H9 (cell line): ENCODE measurements around the gene RAB29. TPM values are rescaled to one million over a fixed set of nuclear protein-coding genes. Genes with fewer than 3 reads are reported as not detected.

Experiments
- DNase-seq: peaks from one replicate; pipeline ENCODE4 v3.0.0-alpha.2; 2017
- H2AFZ ChIP-seq: one replicate; pipeline ENCODE4 v1.6.1; 2013; ENCODE audit warnings: mild to moderate bottlenecking, low read length, control low read depth, moderate library complexity
- H2AK5ac ChIP-seq: 2 replicates; pipeline ENCODE4 v1.6.1; 2013; ENCODE audit warnings: low read length, control low read depth, mixed read lengths; ENCODE audit not compliant: insufficient read length
- H2BK120ac ChIP-seq: one replicate; pipeline ENCODE4 v1.6.1; 2013; ENCODE audit warnings: low read depth, mild to moderate bottlenecking, low read length, control low read depth, inconsistent platforms; ENCODE audit not compliant: poor library complexity, severe bottlenecking
- H2BK12ac ChIP-seq: 2 replicates; pipeline ENCODE4 v1.6.1; 2013; ENCODE audit warnings: low read length, control low read depth, mixed read lengths, low read depth; ENCODE audit not compliant: insufficient read length
- H2BK15ac ChIP-seq: 2 replicates; pipeline ENCODE4 v1.6.1; 2013; ENCODE audit warnings: low read depth, low read length, control low read depth
- H2BK20ac ChIP-seq: one replicate; pipeline ENCODE4 v1.6.1; 2013; ENCODE audit warnings: low read depth, mild to moderate bottlenecking, low read length, control low read depth, inconsistent platforms; ENCODE audit not compliant: poor library complexity, severe bottlenecking
- H2BK5ac ChIP-seq: 2 replicates; pipeline ENCODE4 v1.6.1; 2013; ENCODE audit warnings: low read length, control low read depth, mixed read lengths; ENCODE audit not compliant: insufficient read length
- H3K14ac ChIP-seq: 2 replicates; pipeline ENCODE4 v1.6.1; 2013; ENCODE audit warnings: low read length, control low read depth; ENCODE audit not compliant: insufficient read depth
- H3K18ac ChIP-seq: 2 replicates; pipeline ENCODE4 v1.6.1; 2013; ENCODE audit warnings: low read depth, mild to moderate bottlenecking, mixed read lengths, low read length, control low read depth; ENCODE audit not compliant: insufficient read length
- H3K23ac ChIP-seq: 2 replicates; pipeline ENCODE4 v1.6.1; 2013; ENCODE audit warnings: low read length, control low read depth, mixed read lengths, low read depth; ENCODE audit not compliant: insufficient read length
- H3K23me2 ChIP-seq: 2 replicates; pipeline ENCODE4 v1.6.1; 2013; ENCODE audit warnings: low read depth, mild to moderate bottlenecking, mixed read lengths, low read length, control low read depth; ENCODE audit not compliant: insufficient read length, poor library complexity, severe bottlenecking
- H3K27ac ChIP-seq: 2 replicates; pipeline ENCODE4 v1.5.1; 2013; ENCODE audit warnings: low read length, control low read depth, mixed read lengths, low read depth; ENCODE audit not compliant: insufficient read length
- H3K27me3 ChIP-seq: 2 replicates; pipeline ENCODE4 v1.6.1; 2013; ENCODE audit warnings: low read length, control low read depth, inconsistent platforms; ENCODE audit not compliant: insufficient read depth
- H3K4ac ChIP-seq: 2 replicates; pipeline ENCODE4 v1.6.1; 2013; ENCODE audit warnings: low read depth, mild to moderate bottlenecking, control low read depth, inconsistent platforms, low read length, moderate library complexity
- H3K4me1 ChIP-seq: 2 replicates; pipeline ENCODE4 v1.6.1; 2013; ENCODE audit warnings: low read length, control low read depth, inconsistent platforms; ENCODE audit not compliant: insufficient read depth
- H3K4me2 ChIP-seq: 2 replicates; pipeline ENCODE4 v1.6.1; 2013; ENCODE audit warnings: low read length, control low read depth, mixed read lengths; ENCODE audit not compliant: insufficient read length, insufficient read depth
- H3K56ac ChIP-seq: 2 replicates; pipeline ENCODE4 v1.6.1; 2013; ENCODE audit warnings: low read depth, mild to moderate bottlenecking, mixed read lengths, low read length, control low read depth; ENCODE audit not compliant: insufficient read length
- H3K79me1 ChIP-seq: 2 replicates; pipeline ENCODE4 v1.6.1; 2013; ENCODE audit warnings: low read depth, mild to moderate bottlenecking, moderate library complexity, low read length, control low read depth, inconsistent platforms; ENCODE audit not compliant: insufficient read depth, poor library complexity, severe bottlenecking
- H3K79me2 ChIP-seq: 2 replicates; pipeline ENCODE4 v1.6.1; 2013; ENCODE audit warnings: low read length, control low read depth, inconsistent platforms; ENCODE audit not compliant: insufficient read depth
- H3K9ac ChIP-seq: 2 replicates; pipeline ENCODE4 v1.6.1; 2013; ENCODE audit warnings: low read length, control low read depth, mixed read lengths; ENCODE audit not compliant: insufficient read length; ENCODE audit errors: extremely low read depth
- H3K9me3 ChIP-seq: one replicate; pipeline ENCODE4 v1.6.1; 2013; ENCODE audit warnings: low read depth, low read length, inconsistent platforms; ENCODE audit not compliant: control insufficient read depth
- H3T11ph ChIP-seq: one replicate; pipeline ENCODE4 v1.6.1; 2013; ENCODE audit warnings: mild to moderate bottlenecking, low read length, control low read depth, inconsistent platforms
- H4K20me1 ChIP-seq: one replicate; pipeline ENCODE4 v1.6.1; 2013; ENCODE audit not compliant: control insufficient read depth, insufficient read length, insufficient read depth
- H4K5ac ChIP-seq: 2 replicates; pipeline ENCODE4 v1.6.1; 2013; ENCODE audit warnings: low read depth, mild to moderate bottlenecking, mixed read lengths, low read length, control low read depth; ENCODE audit not compliant: insufficient read length
- H4K8ac ChIP-seq: replicated peaks from 2 replicates; pipeline ENCODE4 v1.6.1; 2013; ENCODE audit warnings: low read length, control low read depth, mixed read lengths, low read depth; ENCODE audit not compliant: insufficient read length
- H4K91ac ChIP-seq: 2 replicates; pipeline ENCODE4 v1.6.1; 2013; ENCODE audit warnings: low read depth, mild to moderate bottlenecking, moderate library complexity, mixed read lengths, low read length, control low read depth; ENCODE audit not compliant: insufficient read length
- H3K27ac Mint-ChIP-seq, 3 experiments: 2 replicates in 2 of 3; 3 replicates in 1 of 3; pipeline ENCODE4 v1.8.0; 2020 to 2021; ENCODE audit warnings: mixed read lengths in 3 of 3, mild to moderate bottlenecking in 1 of 3, moderate library complexity in 1 of 3
- H3K27me3 Mint-ChIP-seq: 2 replicates; pipeline ENCODE4 v1.8.0; 2021; ENCODE audit warnings: low read depth, mild to moderate bottlenecking, moderate library complexity, mixed read lengths
- H3K36me3 Mint-ChIP-seq, 3 experiments: 2 replicates in 2 of 3; 3 replicates in 1 of 3; pipeline ENCODE4 v1.8.0; 2020 to 2021; ENCODE audit warnings: low read depth in 3 of 3, mixed read lengths in 3 of 3; ENCODE audit not compliant: insufficient read depth in 1 of 3
- H3K4me1 Mint-ChIP-seq, 2 experiments: 2 replicates each; pipeline ENCODE4 v1.8.0; 2020; ENCODE audit warnings: mixed read lengths in 2 of 2
- H3K4me3 Mint-ChIP-seq, 2 experiments: 2 replicates in 1 of 2; 3 replicates in 1 of 2; pipeline ENCODE4 v1.8.0; 2020 to 2021; ENCODE audit warnings: mild to moderate bottlenecking in 2 of 2, mixed read lengths in 2 of 2, moderate library complexity in 1 of 2
- H3K9me3 Mint-ChIP-seq, 2 experiments: 2 replicates in 1 of 2; 3 replicates in 1 of 2; pipeline ENCODE4 v1.8.0; 2020; ENCODE audit warnings: mild to moderate bottlenecking in 2 of 2, mixed read lengths in 2 of 2, moderate library complexity in 1 of 2
- WGBS: extraction: QIAGEN DNeasy Blood & Tissue Kit; methylation state at CpG from one replicate; pipeline ENCODE4 v1.1.7; 2013; ENCODE audit warnings: missing lambda C conversion rate, low lambda C conversion rate, mixed read lengths; ENCODE audit not compliant: insufficient read length; ENCODE audit errors: extremely low coverage; 5-methylcytosine and 5-hydroxymethylcytosine counted together
- total RNA-seq: library from RNA; stranded (reverse); gene quantifications from 2 replicates; pipeline ENCODE4 v1.2.1, GENCODE V29; 2021
- TF ChIP-seq, protein P1 (sequence below): fragments of 200-600 bp; sonication (generic); conservative IDR thresholded peaks from 3 replicates; pipeline ENCODE4 v1.8.0; 2021; ENCODE audit warnings: antibody characterized with exemption, mild to moderate bottlenecking

RAB29 gene
- total RNA-seq, 1 experiment from 2014 or later = 4.2 TPM

DNA sequence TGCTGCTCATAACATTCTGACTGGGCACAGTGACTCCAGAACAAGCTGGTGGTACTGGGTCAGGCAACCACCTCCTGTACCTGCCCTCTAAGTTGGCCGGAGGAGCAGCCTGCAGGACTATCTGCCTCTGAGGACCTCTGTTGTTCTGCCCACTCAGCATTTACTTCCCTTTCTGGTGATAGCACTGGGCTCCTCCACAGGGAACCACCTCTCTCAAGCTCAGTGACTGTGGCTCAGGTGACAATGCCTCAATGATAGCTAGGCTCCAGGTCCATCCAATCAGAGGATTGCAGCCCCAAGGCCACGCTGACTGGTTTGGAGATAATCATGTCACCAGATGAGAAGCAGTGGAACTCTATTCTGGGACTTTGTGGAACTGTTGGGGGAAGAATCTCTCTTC lies 21.9 kb upstream of the RAB29 start:
- Histone ChIP-seq H3K9me3 (no peaks in the 10 kb centered on the region), H3K18ac (no peak overlapping the region), H2BK120ac (no peak overlapping the region), H3K4ac (no peak overlapping the region), H3K27me3 (no peaks in the 10 kb centered on the region), H2BK12ac (no peak overlapping the region), H2BK5ac (no peak overlapping the region), H2BK15ac (no peak overlapping the region), H3K79me1 (no peaks in the 10 kb centered on the region), H4K91ac (no peak overlapping the region), H3K79me2 (no peaks in the 10 kb centered on the region), H4K5ac (no peak overlapping the region), H3K4me1 (no peaks in the 10 kb centered on the region), H3K23ac (no peak overlapping the region), H3K9ac (no peak overlapping the region), H2BK20ac (no peak overlapping the region), H2AK5ac (no peak overlapping the region), H3K56ac (no peak overlapping the region), H3K27ac (no peak overlapping the region), H3K4me2 (no peak overlapping the region), H3K14ac (no peak overlapping the region), H3T11ph (no peak overlapping the region), H3K23me2 (no peaks in the 10 kb centered on the region), H2AFZ (no peak overlapping the region), H4K8ac (no peak overlapping the region), H4K20me1 (no peaks in the 10 kb centered on the region)
- Mint-ChIP-seq H3K27ac (no peak overlapping the region), H3K9me3 (no peaks in the 10 kb centered on the region), H3K4me1 (peaks cover 8 to 13% of the 10 kb centered on the region in 2 experiments), H3K4me3 (no peak overlapping the region), H3K27me3 (no peaks in the 10 kb centered on the region), H3K36me3 (peaks cover 11 to 51% (median 50%) of the 10 kb centered on the region in 3 experiments; a peak in 6 of 7 replicates)
- TF ChIP-seq, protein P1, sequence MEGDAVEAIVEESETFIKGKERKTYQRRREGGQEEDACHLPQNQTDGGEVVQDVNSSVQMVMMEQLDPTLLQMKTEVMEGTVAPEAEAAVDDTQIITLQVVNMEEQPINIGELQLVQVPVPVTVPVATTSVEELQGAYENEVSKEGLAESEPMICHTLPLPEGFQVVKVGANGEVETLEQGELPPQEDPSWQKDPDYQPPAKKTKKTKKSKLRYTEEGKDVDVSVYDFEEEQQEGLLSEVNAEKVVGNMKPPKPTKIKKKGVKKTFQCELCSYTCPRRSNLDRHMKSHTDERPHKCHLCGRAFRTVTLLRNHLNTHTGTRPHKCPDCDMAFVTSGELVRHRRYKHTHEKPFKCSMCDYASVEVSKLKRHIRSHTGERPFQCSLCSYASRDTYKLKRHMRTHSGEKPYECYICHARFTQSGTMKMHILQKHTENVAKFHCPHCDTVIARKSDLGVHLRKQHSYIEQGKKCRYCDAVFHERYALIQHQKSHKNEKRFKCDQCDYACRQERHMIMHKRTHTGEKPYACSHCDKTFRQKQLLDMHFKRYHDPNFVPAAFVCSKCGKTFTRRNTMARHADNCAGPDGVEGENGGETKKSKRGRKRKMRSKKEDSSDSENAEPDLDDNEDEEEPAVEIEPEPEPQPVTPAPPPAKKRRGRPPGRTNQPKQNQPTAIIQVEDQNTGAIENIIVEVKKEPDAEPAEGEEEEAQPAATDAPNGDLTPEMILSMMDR = no peak
- WGBS = no CpG with 5 or more reads among the region's 2 CpGs
- no peak for DNase-seq
